ENCODE measurements around the gene SMOC2.

Gene SMOC2

DNA sequence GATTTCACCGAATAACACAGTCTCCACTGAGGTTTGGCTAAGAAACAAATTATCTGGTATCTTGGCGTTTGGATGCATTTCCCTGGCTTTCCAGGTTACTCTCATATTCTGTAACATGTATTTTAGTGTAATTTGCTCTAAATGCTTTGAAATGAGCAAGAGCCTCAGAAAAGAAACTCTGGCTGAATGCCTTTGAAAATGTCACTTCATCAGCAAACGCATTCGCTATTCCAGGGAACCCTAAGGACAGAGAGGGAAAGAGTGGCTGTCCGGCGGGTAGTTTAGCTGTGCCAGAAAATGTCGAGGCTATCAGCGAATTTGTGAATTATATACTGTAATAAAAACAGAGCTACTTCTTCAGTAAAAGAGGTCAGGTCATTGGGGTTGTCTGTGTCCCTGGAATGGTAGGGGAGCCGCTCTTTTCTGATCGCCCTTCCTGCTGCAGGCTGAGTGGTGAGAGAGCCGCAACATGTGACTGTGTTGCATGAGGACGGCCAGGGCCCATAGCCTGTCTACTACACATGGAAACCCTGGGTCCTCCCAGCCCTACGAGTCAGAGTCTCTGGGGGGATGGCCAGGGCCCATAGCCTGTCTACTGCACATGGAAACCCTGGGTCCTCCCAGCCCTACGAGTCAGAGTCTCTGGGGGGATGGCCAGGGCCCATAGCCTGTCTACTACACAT, 57.3 kb downstream of the SMOC2 start:
- no peak for TF ChIP-seq GATA3 (IDR thresholded peaks at IDR 0.05; ENCODE audit: low read depth, low read length)
- no peak for TF ChIP-seq GATA2 (IDR thresholded peaks at IDR 0.05; ENCODE audit: low read depth, low read length)

DNA sequence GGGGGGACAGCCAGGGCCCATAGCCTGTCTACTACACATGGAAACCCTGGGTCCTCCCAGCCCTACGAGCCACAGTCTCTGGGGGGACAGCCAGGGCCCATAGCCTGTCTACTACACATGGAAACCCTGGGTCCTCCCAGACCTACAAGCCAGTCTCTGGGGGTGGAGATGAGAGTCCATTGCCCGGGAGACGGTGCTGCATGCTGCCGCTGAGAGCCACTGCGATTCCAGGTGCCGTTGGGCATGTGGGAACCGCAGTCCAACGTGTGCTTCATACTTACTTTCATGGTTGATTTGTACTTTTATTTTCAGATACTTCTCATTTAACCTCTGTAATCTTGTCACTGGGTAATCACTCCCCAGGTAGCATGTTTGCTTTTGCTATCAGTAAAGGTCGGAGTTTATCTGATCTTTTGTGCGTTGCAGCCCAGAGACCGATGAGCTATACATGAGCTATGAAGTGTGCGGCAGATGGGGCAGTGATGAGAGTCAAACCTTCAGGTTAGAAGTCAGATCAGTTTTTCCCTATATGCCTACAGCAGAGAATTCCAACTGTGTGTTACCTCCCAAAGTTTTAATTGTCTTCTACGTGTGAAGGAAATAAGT, 58.2 kb downstream of the SMOC2 start:
- no peak for TF ChIP-seq GATA3 (IDR thresholded peaks at IDR 0.05; ENCODE audit: low read depth, low read length)
- TF ChIP-seq GATA2 (IDR thresholded peaks at IDR 0.05; ENCODE audit: low read depth, low read length): no peak

- TF ChIP-seq GATA2 (IDR thresholded peaks at IDR 0.05; ENCODE audit: low read depth, low read length): no peak
- no peak for TF ChIP-seq GATA3 (IDR thresholded peaks at IDR 0.05; ENCODE audit: low read depth, low read length)
Observed at GRCh38 chr6:168500519-168500918, 59.5 kb downstream of the SMOC2 start.

- TF ChIP-seq GATA2 (IDR thresholded peaks at IDR 0.05; ENCODE audit: low read depth, low read length): no peak
- TF ChIP-seq GATA3 (IDR thresholded peaks at IDR 0.05; ENCODE audit: low read depth, low read length): no peak
Observed at GRCh38 chr6:168501561-168501960, 60.6 kb downstream of the SMOC2 start.

GRCh38 chr6:168504366-168504765, 63.4 kb downstream of the SMOC2 start:
- TF ChIP-seq GATA2 (IDR thresholded peaks at IDR 0.05; ENCODE audit: low read depth, low read length): no peak
- no peak for TF ChIP-seq GATA3 (IDR thresholded peaks at IDR 0.05; ENCODE audit: low read depth, low read length)

DNA sequence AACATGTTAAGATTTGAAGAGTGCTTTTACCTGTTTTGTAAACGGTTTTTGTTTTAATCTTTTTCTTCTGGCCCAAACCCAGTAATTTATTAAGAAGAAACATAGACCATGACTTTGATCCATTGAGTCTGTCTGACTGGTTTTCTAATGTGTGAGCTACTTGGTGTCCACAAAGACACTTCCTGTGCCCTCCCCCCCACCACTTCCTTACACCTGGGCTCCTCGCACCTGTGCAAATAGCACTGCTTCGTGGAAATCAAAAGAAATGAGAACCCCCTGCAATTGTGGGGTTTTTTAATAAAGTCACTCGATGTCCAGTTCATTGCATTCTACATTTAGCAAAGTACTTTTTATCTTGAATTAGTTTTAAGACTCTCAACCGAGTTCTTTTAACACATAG, 65.5 kb downstream of the SMOC2 start:
- no peak for TF ChIP-seq GATA2 (IDR thresholded peaks at IDR 0.05; ENCODE audit: low read depth, low read length)
- TF ChIP-seq GATA3 (IDR thresholded peaks at IDR 0.05; ENCODE audit: low read depth, low read length): no peak

- TF ChIP-seq GATA2 (IDR thresholded peaks at IDR 0.05; ENCODE audit: low read depth, low read length) (no peak), GATA3 (IDR thresholded peaks at IDR 0.05; ENCODE audit: low read depth, low read length) (no peak)
Observed at GRCh38 chr6:168507297-168507696, 66.3 kb downstream of the SMOC2 start.

GRCh38 chr6:168507730-168508129, 66.7 kb downstream of the SMOC2 start:
- TF ChIP-seq GATA2 (IDR thresholded peaks at IDR 0.05; ENCODE audit: low read depth, low read length): no peak
- no peak for TF ChIP-seq GATA3 (IDR thresholded peaks at IDR 0.05; ENCODE audit: low read depth, low read length)

DNA sequence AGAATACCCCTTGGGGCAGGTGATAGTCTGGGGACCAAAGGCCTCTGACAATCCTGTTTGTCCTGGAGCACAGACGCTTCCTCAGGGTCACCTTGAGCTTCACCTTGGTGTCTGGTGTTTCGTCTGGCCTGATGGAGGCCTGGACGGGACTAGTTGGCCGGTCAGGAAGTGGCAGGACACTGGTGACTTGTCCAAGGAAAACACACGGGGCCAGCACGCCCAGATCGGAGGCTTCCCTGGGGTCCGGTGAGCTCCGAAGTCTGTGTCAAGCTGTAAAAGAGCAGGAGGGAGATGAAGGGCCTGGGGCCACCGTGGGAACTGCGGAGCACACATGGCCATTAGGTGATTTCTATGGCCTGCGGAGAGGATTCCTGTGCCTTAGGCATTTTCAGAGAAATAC, 67.9 kb downstream of the SMOC2 start:
- TF ChIP-seq GATA2 (IDR thresholded peaks at IDR 0.05; ENCODE audit: low read depth, low read length): no peak
- TF ChIP-seq GATA3 (IDR thresholded peaks at IDR 0.05; ENCODE audit: low read depth, low read length): no peak

DNA sequence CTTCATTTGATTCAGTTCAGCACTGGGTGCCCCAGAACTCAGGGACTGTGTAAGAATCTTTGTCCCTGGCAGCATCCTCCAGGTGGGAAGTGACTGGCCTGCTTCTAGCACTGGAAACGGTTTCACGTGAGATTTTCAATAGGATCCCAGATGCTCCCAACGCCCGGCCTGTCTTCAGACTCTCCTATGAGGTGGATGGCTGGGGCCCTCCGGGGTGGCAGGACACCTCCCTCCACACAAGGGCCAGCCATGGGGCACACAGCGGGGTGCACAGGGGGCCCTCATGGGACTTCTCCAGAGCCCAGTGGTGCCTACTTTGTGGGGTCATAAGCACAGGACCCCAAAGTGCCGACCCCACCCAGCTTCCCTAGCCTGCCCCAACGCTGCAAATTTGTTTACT, 72.8 kb downstream of the SMOC2 start:
- TF ChIP-seq GATA3 (IDR thresholded peaks at IDR 0.05; ENCODE audit: low read depth, low read length) (no peak), GATA2 (IDR thresholded peaks at IDR 0.05; ENCODE audit: low read depth, low read length) (no peak)

GRCh38 chr6:168514216-168514615, 73.2 kb downstream of the SMOC2 start:
- no peak for TF ChIP-seq GATA2 (IDR thresholded peaks at IDR 0.05; ENCODE audit: low read depth, low read length)
- TF ChIP-seq GATA3 (IDR thresholded peaks at IDR 0.05; ENCODE audit: low read depth, low read length): no peak

GRCh38 chr6:168515376-168515775, 74.4 kb downstream of the SMOC2 start:
- TF ChIP-seq GATA2 (IDR thresholded peaks at IDR 0.05; ENCODE audit: low read depth, low read length): no peak
- TF ChIP-seq GATA3 (IDR thresholded peaks at IDR 0.05; ENCODE audit: low read depth, low read length): no peak

DNA sequence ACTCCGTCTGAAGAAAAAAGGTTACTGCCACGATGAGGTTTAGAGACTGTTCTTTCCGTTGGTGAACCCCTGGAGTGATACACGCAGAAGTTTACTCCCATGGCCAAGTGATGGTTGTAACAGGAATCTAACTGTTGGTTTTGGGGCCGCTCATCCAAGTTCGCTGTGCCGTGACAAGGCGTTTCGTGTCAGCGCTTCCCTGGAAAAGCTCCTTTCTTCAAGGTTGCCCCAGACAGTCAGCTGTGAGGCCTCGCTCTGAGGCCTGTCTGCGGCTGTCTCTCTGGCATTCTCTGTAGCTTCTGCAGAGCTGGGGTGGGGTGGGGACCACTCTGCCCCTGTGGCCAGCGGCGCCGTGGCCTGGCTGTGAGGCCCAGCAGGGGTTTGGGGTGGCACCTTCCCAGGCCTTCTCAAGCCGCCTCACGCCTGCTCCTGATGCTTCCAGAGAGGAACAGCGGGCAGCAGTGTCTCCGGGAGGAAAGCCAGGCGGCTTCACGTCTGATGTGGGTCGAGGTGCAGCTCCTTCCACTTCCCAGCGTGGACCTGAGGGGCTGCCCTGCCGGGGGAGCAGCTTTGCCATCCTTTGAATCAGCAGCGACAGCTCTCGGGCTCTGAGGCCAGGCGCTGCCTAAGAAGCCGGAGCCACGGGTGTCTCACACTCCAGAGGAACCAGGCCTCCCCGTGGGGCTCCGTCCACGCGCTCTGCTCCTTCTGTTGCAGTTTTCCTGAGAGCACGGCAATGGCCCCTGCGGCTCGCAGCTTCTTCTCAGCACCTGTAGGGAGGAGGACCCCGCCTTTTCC, 76.2 kb downstream of the SMOC2 start:
- TF ChIP-seq GATA3 (IDR thresholded peaks at IDR 0.05; ENCODE audit: low read depth, low read length) (no peak), GATA2 (IDR thresholded peaks at IDR 0.05; ENCODE audit: low read depth, low read length) (no peak)

DNA sequence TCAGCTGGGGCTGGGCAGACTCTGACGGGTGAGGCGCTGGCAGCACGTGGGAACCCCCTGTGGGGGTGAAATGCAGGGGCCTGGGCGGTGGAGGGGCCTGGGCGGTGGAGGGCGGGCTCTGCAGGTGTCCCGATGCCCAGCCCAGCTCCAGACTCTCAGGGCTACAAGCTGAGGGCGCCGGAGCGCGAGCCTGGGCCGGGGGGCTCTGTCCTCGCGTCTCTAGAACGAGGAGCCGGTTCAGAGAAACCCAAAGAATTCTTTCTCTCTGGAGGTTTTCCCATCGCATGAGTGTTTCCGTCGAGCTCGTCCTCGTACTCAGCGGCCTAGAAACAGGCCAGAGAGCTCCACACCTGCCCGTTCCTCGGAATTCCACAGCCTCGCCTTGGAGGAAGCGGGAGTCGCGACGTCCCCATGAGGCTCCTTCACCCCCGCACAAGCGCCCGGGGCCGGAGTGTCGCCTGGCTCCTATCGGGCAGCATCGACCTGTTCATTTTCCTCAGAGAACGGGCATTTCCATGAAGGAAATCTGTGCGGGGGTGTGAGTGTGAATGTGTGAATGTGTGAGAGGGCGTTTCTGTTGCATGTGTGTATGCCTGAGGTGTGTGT, 76.9 kb downstream of the SMOC2 start:
- no peak for TF ChIP-seq GATA2 (IDR thresholded peaks at IDR 0.05; ENCODE audit: low read depth, low read length)
- no peak for TF ChIP-seq GATA3 (IDR thresholded peaks at IDR 0.05; ENCODE audit: low read depth, low read length)

Measured in SH-SY5Y (cell line).